B cell (primary cell): ENCODE data around the gene CXCL6. TPM values are rescaled to one million over a fixed set of nuclear protein-coding genes. Genes with fewer than 3 reads are reported as not detected.

ENCODE experiments used
- ATAC-seq: fragments of 200-7000 bp; cut with Tn5 transposase; one replicate; pipeline ENCODE4 v1.10.0; 2021; ENCODE audit warnings: low read depth, mild to moderate bottlenecking, moderate number of reproducible peaks, moderate library complexity
- CTCF ChIA-PET: fragments of 350-600 bp; sonication (Branson Sonifier 250); formaldehyde crosslinking; loops from one replicate; lab custom pipeline; 2021; ENCODE audit warnings: antibody characterized with exemption, inconsistent platforms; lab: Charles Lee
- POLR2A ChIA-PET: fragments of 350-600 bp; sonication (Branson Sonifier 250); formaldehyde crosslinking; loops from one replicate; lab custom pipeline; 2021; ENCODE audit warnings: antibody characterized with exemption; lab: Charles Lee
- DNase-seq: peaks from one replicate; pipeline ENCODE4 v3.0.0; 2013
- H2AFZ ChIP-seq: 2 replicates; pipeline ENCODE4 v1.6.1; 2012; ENCODE audit warnings: mild to moderate bottlenecking, low read depth, low read length; ENCODE audit not compliant: insufficient read depth, poor library complexity, severe bottlenecking
- H3K27ac ChIP-seq, 2 donors: 1 replicate in 1 of 2; 2 replicates in 1 of 2; pipeline ENCODE4 v1.5.1; 2012 to 2013; ENCODE audit warnings: low read length in 2 of 2, mild to moderate bottlenecking in 2 of 2, moderate library complexity in 1 of 2
- H3K27me3 ChIP-seq, 4 experiments: fragments of 200-600 bp in 1 of 4; sonication (generic) in 1 of 4; replicated peaks in 1 of 4; 1 replicate in 2 of 4; 2 replicates in 2 of 4; pipeline versions ENCODE4 v1.6.1 to v1.7.0; 2013 to 2016; ENCODE audit warnings: low read length in 3 of 4, mild to moderate bottlenecking in 2 of 4, mixed read lengths in 1 of 4, moderate library complexity in 1 of 4; ENCODE audit not compliant: insufficient read depth in 4 of 4, control insufficient read depth in 3 of 4; ENCODE audit errors: control extremely low read depth in 1 of 4
- H3K36me3 ChIP-seq, 2 experiments: replicated peaks in 1 of 2; 1 replicate in 1 of 2; 2 replicates in 1 of 2; pipeline versions ENCODE4 v1.6.1 to v1.7.1; 2013; ENCODE audit warnings: low read length in 1 of 2; ENCODE audit not compliant: insufficient read depth in 2 of 2, control insufficient read depth in 1 of 2; ENCODE audit errors: control extremely low read depth in 1 of 2, extremely low read depth in 1 of 2
- H3K4me1 ChIP-seq, 2 donors: fragments of 200-600 bp in 1 of 2; sonication (generic) in 1 of 2; 1 replicate in 1 of 2; 2 replicates in 1 of 2; pipeline versions ENCODE4 v1.5.1 to v1.6.1; 2013 to 2017; ENCODE audit warnings: low read length in 2 of 2; ENCODE audit not compliant: control insufficient read depth in 2 of 2, insufficient read depth in 2 of 2
- H3K4me2 ChIP-seq: replicated peaks from 2 replicates; pipeline ENCODE3; 2012; ENCODE audit warnings: mild to moderate bottlenecking, low read depth, low read length; ENCODE audit not compliant: poor library complexity, severe bottlenecking
- H3K4me3 ChIP-seq, 5 experiments: fragments of 200-600 bp in 1 of 5; sonication (generic) in 1 of 5; 1 replicate in 3 of 5; 2 replicates in 2 of 5; pipeline versions ENCODE4 v1.5.1 to v1.7.0; 2011 to 2016; ENCODE audit warnings: low read length in 4 of 5, mild to moderate bottlenecking in 4 of 5, low read depth in 2 of 5, control low read depth in 1 of 5, moderate library complexity in 1 of 5; ENCODE audit not compliant: insufficient read depth in 1 of 5; ENCODE audit errors: control extremely low read depth in 1 of 5, extremely low read depth in 1 of 5
- H3K79me2 ChIP-seq: fragments of 200-600 bp; sonication (generic); one replicate; pipeline ENCODE4 v1.6.0; 2016; ENCODE audit warnings: low read length; ENCODE audit not compliant: control insufficient read depth, insufficient read depth
- H3K9ac ChIP-seq: fragments of 200-600 bp; sonication (generic); 2 replicates; pipeline ENCODE4 v1.6.1; 2017; ENCODE audit warnings: mild to moderate bottlenecking, low read length, moderate library complexity
- H3K9me3 ChIP-seq, 3 donors: one replicate each; pipeline versions ENCODE4 v1.6.1 to v1.7.1; 2013; ENCODE audit warnings: low read length in 2 of 3; ENCODE audit not compliant: control insufficient read depth in 2 of 3, insufficient read depth in 1 of 3; ENCODE audit errors: control extremely low read depth in 1 of 3
- H4K20me1 ChIP-seq: 2 replicates; pipeline ENCODE4 v1.6.0; 2012; ENCODE audit warnings: mild to moderate bottlenecking, low read length; ENCODE audit not compliant: insufficient read depth, control insufficient read depth, poor library complexity, severe bottlenecking
- H3K27ac Mint-ChIP-seq: one replicate; pipeline ENCODE4 v1.8.0; 2021; ENCODE audit warnings: mixed read lengths
- H3K27me3 Mint-ChIP-seq: one replicate; pipeline ENCODE4 v1.8.0; 2021; ENCODE audit warnings: mixed read lengths
- H3K4me1 Mint-ChIP-seq: one replicate; pipeline ENCODE4 v1.8.0; 2021; ENCODE audit warnings: mixed read lengths
- H3K4me3 Mint-ChIP-seq: one replicate; pipeline ENCODE4 v1.8.0; 2021; ENCODE audit warnings: mixed read lengths
- H3K9me3 Mint-ChIP-seq: one replicate; pipeline ENCODE4 v1.8.0; 2022; ENCODE audit warnings: mixed read lengths; ENCODE audit not compliant: insufficient read depth
- EZH2 ChIP-seq: IDR thresholded peaks from 2 replicates; pipeline ENCODE4 v1.6.1; 2012; ENCODE audit warnings: borderline replicate concordance, low read depth, mild to moderate bottlenecking, moderate library complexity, low read length; ENCODE audit not compliant: insufficient read depth, poor library complexity, severe bottlenecking
- intact Hi-C: fragments of 100-400 bp; cut with micrococcal nuclease; formaldehyde crosslinking; loops from one replicate; pipeline ENCODE4 v1.10.0; 2022
- polyA plus RNA-seq: library from polyadenylated mRNA; depleted of rRNA; stranded (reverse); fragments of >200 nt; gene quantifications from 2 replicates; pipeline ENCODE4 v1.2.3, GENCODE V29; 2012
- total RNA-seq, 2 donors: library from RNA; stranded (reverse); fragments of 120-200 nt in 1 of 2; gene quantifications; 1 replicate in 1 of 2; 2 replicates in 1 of 2; pipeline versions ENCODE4 v1.2.3 to v1.2.4, GENCODE V29; 2013 to 2022
- TF ChIP-seq, protein P1 (sequence below): fragments of 200-600 bp; IDR thresholded peaks from one replicate; pipeline ENCODE4 v1.8.0; 2022; ENCODE audit warnings: antibody characterized with exemption, mild to moderate bottlenecking

The CXCL6 gene
- total and polyA plus RNA-seq, 2 donors (not counting 1 experiment from before 2014, with no cell fraction given) = not detected

DNA sequence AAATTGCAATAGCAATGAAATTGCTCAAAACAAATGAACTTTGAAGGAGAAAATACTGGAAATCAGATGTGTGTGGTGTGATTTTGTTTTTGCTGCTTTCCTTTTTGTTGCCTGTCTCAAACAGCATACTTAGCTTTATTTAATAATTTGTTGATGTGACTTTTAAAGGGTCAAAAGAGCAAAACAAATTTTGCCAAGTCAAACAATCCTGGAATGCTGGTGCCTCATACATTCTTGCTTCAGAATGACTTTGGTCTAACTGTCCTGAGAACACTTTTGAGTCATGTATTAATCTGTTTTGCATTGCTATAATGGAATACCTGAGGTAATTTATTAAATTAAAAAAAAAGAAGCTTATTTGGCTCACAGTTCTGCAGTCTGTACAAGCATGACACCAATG, 20.0 kb downstream of the CXCL6 start:
- TF ChIP-seq EZH2 = no peak
- TF ChIP-seq, protein P1, sequence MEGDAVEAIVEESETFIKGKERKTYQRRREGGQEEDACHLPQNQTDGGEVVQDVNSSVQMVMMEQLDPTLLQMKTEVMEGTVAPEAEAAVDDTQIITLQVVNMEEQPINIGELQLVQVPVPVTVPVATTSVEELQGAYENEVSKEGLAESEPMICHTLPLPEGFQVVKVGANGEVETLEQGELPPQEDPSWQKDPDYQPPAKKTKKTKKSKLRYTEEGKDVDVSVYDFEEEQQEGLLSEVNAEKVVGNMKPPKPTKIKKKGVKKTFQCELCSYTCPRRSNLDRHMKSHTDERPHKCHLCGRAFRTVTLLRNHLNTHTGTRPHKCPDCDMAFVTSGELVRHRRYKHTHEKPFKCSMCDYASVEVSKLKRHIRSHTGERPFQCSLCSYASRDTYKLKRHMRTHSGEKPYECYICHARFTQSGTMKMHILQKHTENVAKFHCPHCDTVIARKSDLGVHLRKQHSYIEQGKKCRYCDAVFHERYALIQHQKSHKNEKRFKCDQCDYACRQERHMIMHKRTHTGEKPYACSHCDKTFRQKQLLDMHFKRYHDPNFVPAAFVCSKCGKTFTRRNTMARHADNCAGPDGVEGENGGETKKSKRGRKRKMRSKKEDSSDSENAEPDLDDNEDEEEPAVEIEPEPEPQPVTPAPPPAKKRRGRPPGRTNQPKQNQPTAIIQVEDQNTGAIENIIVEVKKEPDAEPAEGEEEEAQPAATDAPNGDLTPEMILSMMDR = no peak
- no peak overlapping the region for H3K4me3 ChIP-seq
- ATAC-seq (no peak), DNase-seq (no peak)
- H3K27me3 Mint-ChIP-seq = peaks cover 31% of the 10 kb centered on the region
- H3K4me1 Mint-ChIP-seq = no peaks in the 10 kb centered on the region
- POLR2A ChIA-PET = no interaction called here
- H3K4me2 ChIP-seq = no peak overlapping the region
- H4K20me1 ChIP-seq = no peaks in the 10 kb centered on the region
- no peaks in the 10 kb centered on the region for H3K9me3 Mint-ChIP-seq
- CTCF ChIA-PET = no interaction called here
- no peaks in the 10 kb centered on the region for H3K79me2 ChIP-seq
- H2AFZ ChIP-seq = no peak overlapping the region
- no peaks in the 10 kb centered on the region for H3K9me3 ChIP-seq
- H3K9ac ChIP-seq = no peak overlapping the region
- intact Hi-C loops = no loop called here
- H3K27ac Mint-ChIP-seq = no peak overlapping the region
- H3K27me3 ChIP-seq = no peaks in the 10 kb centered on the region
- H3K4me3 Mint-ChIP-seq = no peak overlapping the region
- H3K36me3 ChIP-seq = no peaks in the 10 kb centered on the region
- H3K4me1 ChIP-seq = no peaks in the 10 kb centered on the region
- no peak overlapping the region for H3K27ac ChIP-seq

DNA sequence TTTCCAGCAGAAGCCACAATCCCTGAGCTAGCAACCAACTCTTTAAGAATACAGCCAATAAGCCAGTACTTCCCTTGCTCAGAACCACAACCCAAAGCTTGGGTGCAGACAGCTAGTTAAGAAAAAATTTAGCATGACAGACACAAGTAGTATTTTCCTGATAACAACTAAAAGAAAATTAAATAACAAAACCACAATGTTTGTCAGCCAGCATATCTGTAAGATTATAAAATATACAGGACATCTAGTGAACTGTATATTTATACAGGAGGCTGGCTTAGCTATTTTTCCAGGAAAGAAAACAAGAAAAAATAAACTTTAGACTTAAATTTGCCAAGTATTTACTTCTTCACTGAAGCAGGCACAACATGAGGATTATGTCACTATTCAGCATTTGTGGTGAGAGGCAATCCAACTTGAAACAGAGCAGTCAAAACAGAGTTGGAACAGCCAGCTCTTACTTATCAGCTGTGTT, 23.2 kb downstream of the CXCL6 start:
- Histone ChIP-seq H3K9ac (no peak overlapping the region), H3K36me3 (no peaks in the 10 kb centered on the region), H3K79me2 (no peaks in the 10 kb centered on the region), H2AFZ (no peak overlapping the region), H3K9me3 (no peaks in the 10 kb centered on the region), H3K4me2 (no peak overlapping the region), H4K20me1 (no peaks in the 10 kb centered on the region), H3K4me3 (no peak overlapping the region), H3K27ac (no peak overlapping the region), H3K27me3 (peaks cover 0 to 2% (median 0%) of the 10 kb centered on the region in 4 experiments), H3K4me1 (no peaks in the 10 kb centered on the region)
- Mint-ChIP-seq H3K4me3 (no peak overlapping the region), H3K4me1 (no peaks in the 10 kb centered on the region), H3K9me3 (no peaks in the 10 kb centered on the region), H3K27ac (no peak overlapping the region), H3K27me3 (peaks cover 12% of the 10 kb centered on the region)
- CTCF ChIA-PET = no interaction called here
- POLR2A ChIA-PET = no interaction called here
- intact Hi-C loops = no loop called here
- no peak for DNase-seq
- no peak for TF ChIP-seq EZH2
- TF ChIP-seq, protein P1 = no peak
- no peak for ATAC-seq
